Ascending aorta (tissue), 2 donors: ENCODE measurements around the gene GYPC. TPM values are rescaled to one million over a fixed set of nuclear protein-coding genes. Genes with fewer than 3 reads are reported as not detected.
"Not testable (repeated sequence)": the region's sequence is repeated elsewhere in the genome, so short reads cannot be mapped to it uniquely, and the experiment has no call there.

Source experiments
- DNase-seq, 2 donors: peaks; one replicate each; pipeline ENCODE4 v3.0.0-alpha.2; 2019; ENCODE audit warnings: low spot score in 2 of 2
- H3K27ac ChIP-seq, 2 donors: fragments of 200-600 bp; sonication (generic); one replicate each; pipeline ENCODE4 v1.5.1; 2016 to 2017; ENCODE audit warnings: mild to moderate bottlenecking in 1 of 2
- H3K27me3 ChIP-seq: fragments of 200-600 bp; sonication (generic); one replicate; pipeline ENCODE4 v1.5.1; 2017
- H3K36me3 ChIP-seq, 2 donors: fragments of 200-600 bp; sonication (generic); one replicate each; pipeline ENCODE4 v1.5.1; 2016
- H3K4me1 ChIP-seq, 2 donors: fragments of 200-600 bp; sonication (generic); one replicate each; pipeline ENCODE4 v1.5.1; 2016 to 2017; ENCODE audit warnings: mild to moderate bottlenecking in 1 of 2
- H3K4me3 ChIP-seq, 2 donors: fragments of 200-600 bp; sonication (generic); one replicate each; pipeline ENCODE4 v1.5.1; 2016 to 2017; ENCODE audit warnings: mild to moderate bottlenecking in 1 of 2
- H3K9me3 ChIP-seq, 2 donors: fragments of 200-600 bp; sonication (generic); one replicate each; pipeline ENCODE4 v1.5.1; 2016
- CTCF ChIP-seq, 3 experiments: fragments of 200-600 bp in 2 of 3; fragments of 450-650 bp in 1 of 3; sonication (generic) in 2 of 3; IDR thresholded peaks; one replicate each; pipeline ENCODE4 v1.5.1; 2016 to 2019; ENCODE audit warnings: antibody characterized with exemption in 3 of 3, mild to moderate bottlenecking in 1 of 3, moderate library complexity in 1 of 3
- intact Hi-C: fragments of 100-400 bp; cut with DNase I; formaldehyde crosslinking; loops from one replicate; pipeline ENCODE4 v1.15.1; 2023
- total RNA-seq: library from RNA; depleted of rRNA; stranded (reverse); fragments of >200 nt; gene quantifications from one replicate; pipeline ENCODE4 v1.1.0, GENCODE V29; 2016

GYPC gene
- total RNA-seq, 1 donor from 2014 or later, result 94.7 TPM

- peaks cover 0 to 3% of the 10 kb centered on the region in 2 donors for H3K4me1 ChIP-seq
- H3K27me3 ChIP-seq, result no peaks in the 10 kb centered on the region
- H3K36me3 ChIP-seq, result no peaks in the 10 kb centered on the region
- no peak overlapping the region for H3K4me3 ChIP-seq
- DNase-seq, result no peak
- no peak overlapping the region for H3K27ac ChIP-seq
- no peaks in the 10 kb centered on the region for H3K9me3 ChIP-seq
- no peak for TF ChIP-seq CTCF (IDR thresholded peaks at IDR 0.05)
- intact Hi-C loops, result no loop called here
These were observed 16.7 kb upstream of the GYPC start for GRCh38 chr2:126639276-126639675.

- H3K27ac ChIP-seq, DNase-seq, H3K4me1 ChIP-seq, H3K27me3 ChIP-seq, intact Hi-C loops, H3K36me3 ChIP-seq, H3K4me3 ChIP-seq, H3K9me3 ChIP-seq: not testable (repeated sequence)
These were observed 14.7 kb upstream of the GYPC start for GRCh38 chr2:126641294-126641693.

GRCh38 chr2:126642031-126642430, 13.9 kb upstream of the GYPC start:
- no peaks in the 10 kb centered on the region for H3K36me3 ChIP-seq
- H3K27ac ChIP-seq, result no peak overlapping the region
- TF ChIP-seq CTCF (IDR thresholded peaks at IDR 0.05), result no peak
- no peaks in the 10 kb centered on the region for H3K27me3 ChIP-seq
- intact Hi-C loops, result no loop called here
- H3K9me3 ChIP-seq, result no peaks in the 10 kb centered on the region
- H3K4me1 ChIP-seq, result no peaks in the 10 kb centered on the region
- H3K4me3 ChIP-seq, result no peak overlapping the region
- no peak for DNase-seq

- H3K36me3 ChIP-seq, result no peaks in the 10 kb centered on the region
- intact Hi-C loops, result no loop called here
- no peaks in the 10 kb centered on the region for H3K27me3 ChIP-seq
- H3K9me3 ChIP-seq, result no peaks in the 10 kb centered on the region
- H3K4me1 ChIP-seq, result no peaks in the 10 kb centered on the region
- no peak overlapping the region for H3K4me3 ChIP-seq
- DNase-seq, result no peak
- H3K27ac ChIP-seq, result no peak overlapping the region
- no peak for TF ChIP-seq CTCF (IDR thresholded peaks at IDR 0.05)
These were observed 12.5 kb upstream of the GYPC start for GRCh38 chr2:126643431-126643830.

- H3K36me3 ChIP-seq, result no peaks in the 10 kb centered on the region
- DNase-seq, result no peak
- TF ChIP-seq CTCF (IDR thresholded peaks at IDR 0.05), result no peak
- no peaks in the 10 kb centered on the region for H3K9me3 ChIP-seq
- H3K4me1 ChIP-seq, result no peaks in the 10 kb centered on the region
- intact Hi-C loops, result no loop called here
- no peak overlapping the region for H3K27ac ChIP-seq
- no peak overlapping the region for H3K4me3 ChIP-seq
- no peaks in the 10 kb centered on the region for H3K27me3 ChIP-seq
These were observed 12.0 kb upstream of the GYPC start for GRCh38 chr2:126643972-126644371.

GRCh38 chr2:126644630-126645191, 11.2 kb upstream of the GYPC start:
- no peaks in the 10 kb centered on the region for H3K27me3 ChIP-seq
- H3K4me3 ChIP-seq, result no peak overlapping the region
- TF ChIP-seq CTCF (IDR thresholded peaks at IDR 0.05), result no peak
- no peak overlapping the region for H3K27ac ChIP-seq
- H3K9me3 ChIP-seq, result no peaks in the 10 kb centered on the region
- no peak for DNase-seq
- intact Hi-C loops, result no loop called here
- H3K4me1 ChIP-seq, result no peaks in the 10 kb centered on the region
- H3K36me3 ChIP-seq, result no peaks in the 10 kb centered on the region
